CD14-positive monocyte (primary cell): ENCODE data around the gene MIEF1. TPM values are rescaled to one million over a fixed set of nuclear protein-coding genes. Genes with fewer than 3 reads are reported as not detected.

Experiments used
- DNase-seq, 3 donors: peaks; one replicate each; pipeline ENCODE4 v3.0.0-alpha.2; 2011 to 2022
- H2AFZ ChIP-seq: 2 replicates; pipeline ENCODE4 v1.6.0; 2012; ENCODE audit warnings: mild to moderate bottlenecking, low read depth, low read length, inconsistent platforms; ENCODE audit not compliant: insufficient read depth, poor library complexity, severe bottlenecking
- H3K27ac ChIP-seq, 2 donors: 1 replicate in 1 of 2; 2 replicates in 1 of 2; pipeline ENCODE4 v1.5.1; 2012 to 2013; ENCODE audit warnings: low read length in 2 of 2, control low read depth in 1 of 2, inconsistent platforms in 1 of 2, low read depth in 1 of 2, mild to moderate bottlenecking in 1 of 2
- H3K27me3 ChIP-seq, 2 donors: one replicate each; pipeline versions ENCODE4 v1.6.0 to v1.6.1; 2011 to 2013; ENCODE audit warnings: low read length in 2 of 2; ENCODE audit not compliant: control insufficient read depth in 2 of 2, insufficient read depth in 2 of 2
- H3K36me3 ChIP-seq, 2 donors: replicated peaks in 1 of 2; 1 replicate in 1 of 2; 2 replicates in 1 of 2; pipeline versions ENCODE4 v1.5.1 to v1.6.1; 2012 to 2013; ENCODE audit warnings: low read length in 2 of 2, control low read depth in 1 of 2, inconsistent platforms in 1 of 2, mild to moderate bottlenecking in 1 of 2; ENCODE audit not compliant: insufficient read depth in 2 of 2, control insufficient read depth in 1 of 2
- H3K4me1 ChIP-seq, 2 donors: 1 replicate in 1 of 2; 2 replicates in 1 of 2; pipeline versions ENCODE4 v1.5.1 to v1.6.1; 2012 to 2013; ENCODE audit warnings: low read length in 2 of 2, control low read depth in 1 of 2, inconsistent platforms in 1 of 2, mild to moderate bottlenecking in 1 of 2, moderate library complexity in 1 of 2; ENCODE audit not compliant: insufficient read depth in 2 of 2, control insufficient read depth in 1 of 2
- H3K4me2 ChIP-seq: replicated peaks from 2 replicates; pipeline ENCODE3; 2012; ENCODE audit warnings: low read length, moderate library complexity, mild to moderate bottlenecking; ENCODE audit not compliant: poor library complexity, severe bottlenecking; ENCODE audit errors: extremely low read depth
- H3K4me3 ChIP-seq, 3 experiments: fragments of 200-600 bp in 1 of 3; sonication (generic) in 1 of 3; replicated peaks in 1 of 3; 1 replicate in 2 of 3; 2 replicates in 1 of 3; pipeline ENCODE4 v1.5.1; 2011 to 2013; ENCODE audit warnings: low read length in 3 of 3, mild to moderate bottlenecking in 3 of 3, control low read depth in 2 of 3, low read depth in 2 of 3, inconsistent platforms in 1 of 3, moderate library complexity in 1 of 3
- H3K79me2 ChIP-seq: 2 replicates; pipeline ENCODE4 v1.6.0; 2012; ENCODE audit warnings: mild to moderate bottlenecking, control low read depth, inconsistent platforms, low read length, moderate library complexity; ENCODE audit not compliant: insufficient read depth
- H3K9ac ChIP-seq: 2 replicates; pipeline ENCODE4 v1.6.0; 2017; ENCODE audit warnings: low read length, mild to moderate bottlenecking; ENCODE audit not compliant: insufficient read depth, poor library complexity, severe bottlenecking
- H3K9me3 ChIP-seq, 2 donors: replicated peaks in 1 of 2; 1 replicate in 1 of 2; 2 replicates in 1 of 2; pipeline versions ENCODE4 v1.5.1 to v1.6.1; 2012 to 2013; ENCODE audit warnings: low read length in 2 of 2, control low read depth in 1 of 2; ENCODE audit not compliant: control insufficient read depth in 1 of 2, insufficient read depth in 1 of 2
- H4K20me1 ChIP-seq: 2 replicates; pipeline ENCODE4 v1.6.0; 2012; ENCODE audit warnings: mild to moderate bottlenecking, low read length, control low read depth, moderate library complexity; ENCODE audit not compliant: insufficient read depth
- H3K27ac Mint-ChIP-seq, 7 donors: one replicate each; pipeline ENCODE4 v1.8.0; 2020; ENCODE audit warnings: mild to moderate bottlenecking in 7 of 7, mixed read lengths in 7 of 7, moderate library complexity in 6 of 7, inconsistent platforms in 2 of 7
- H3K27me3 Mint-ChIP-seq, 3 donors: one replicate each; pipeline ENCODE4 v1.8.0; 2021 to 2022; ENCODE audit warnings: low read depth in 3 of 3, mild to moderate bottlenecking in 3 of 3, mixed read lengths in 3 of 3, moderate library complexity in 3 of 3, inconsistent platforms in 1 of 3
- H3K36me3 Mint-ChIP-seq, 2 donors: one replicate each; pipeline ENCODE4 v1.8.0; 2020; ENCODE audit warnings: mixed read lengths in 2 of 2, inconsistent platforms in 1 of 2, mild to moderate bottlenecking in 1 of 2
- H3K4me1 Mint-ChIP-seq: one replicate; pipeline ENCODE4 v1.8.0; 2020; ENCODE audit warnings: mild to moderate bottlenecking, mixed read lengths
- H3K4me3 Mint-ChIP-seq, 2 donors: one replicate each; pipeline ENCODE4 v1.8.0; 2020; ENCODE audit warnings: mild to moderate bottlenecking in 2 of 2, mixed read lengths in 2 of 2, moderate library complexity in 1 of 2
- H3K9me3 Mint-ChIP-seq, 7 donors: one replicate each; pipeline ENCODE4 v1.8.0; 2020 to 2022; ENCODE audit warnings: mixed read lengths in 7 of 7, mild to moderate bottlenecking in 6 of 7, moderate library complexity in 6 of 7, inconsistent platforms in 2 of 7
- CTCF ChIP-seq: fragments of 200-600 bp; IDR thresholded peaks from one replicate; pipeline ENCODE4 v1.8.0; 2022; ENCODE audit warnings: antibody characterized with exemption, mild to moderate bottlenecking
- WGBS: methylation state at CpG from one replicate; pipeline ENCODE4 v1.1.5; 2013; ENCODE audit warnings: missing lambda C conversion rate; ENCODE audit not compliant: insufficient coverage; 5-methylcytosine and 5-hydroxymethylcytosine counted together
- intact Hi-C, 2 donors: fragments of 100-400 bp; cut with micrococcal nuclease; formaldehyde crosslinking; loops; one replicate each; pipeline versions ENCODE4 v1.15.0 to v1.15.1; 2023
- polyA plus RNA-seq, 3 donors: library from polyadenylated mRNA; depleted of rRNA in 1 of 3; unstranded in 2 of 3; stranded (reverse) in 1 of 3; fragments of 300-500 nt in 2 of 3; fragments of >200 nt in 1 of 3; fragmentation: Illumina TruSeq in 2 of 3; gene quantifications; 1 replicate in 2 of 3; 2 replicates in 1 of 3; pipeline ENCODE4 v1.2.3, GENCODE V29; 2012 to 2021

MIEF1 gene
- polyA plus RNA-seq, 3 donors, result 9.4 to 14.0 (median 13.3) TPM

GRCh38 chr22:39500101-39500500, 2.0 kb upstream of the MIEF1 start:
- intact Hi-C loops, result no loop called here
- H3K36me3 Mint-ChIP-seq, result peaks cover 11 to 16% of the 10 kb centered on the region in 2 donors
- Histone ChIP-seq H3K79me2 (peaks cover 29% of the 10 kb centered on the region), H3K9me3 (no peaks in the 10 kb centered on the region), H3K36me3 (peaks cover 11 to 15% of the 10 kb centered on the region in 2 donors), H2AFZ (no peak overlapping the region), H4K20me1 (peaks cover 10% of the 10 kb centered on the region), H3K27ac (no peak overlapping the region), H3K4me3 (no peak overlapping the region), H3K27me3 (no peaks in the 10 kb centered on the region), H3K9ac (no peak overlapping the region), H3K4me2 (no peak overlapping the region), H3K4me1 (peaks cover 20 to 40% of the 10 kb centered on the region in 2 donors)
- peaks cover 0 to 5% (median 3%) of the 10 kb centered on the region in 3 donors for H3K27me3 Mint-ChIP-seq
- H3K27ac Mint-ChIP-seq, result peak overlapping the region in 1 of 7 donors; percentile 46
- no peak overlapping the region for H3K4me3 Mint-ChIP-seq
- no peak for DNase-seq
- WGBS, result 100% methylated on average over 1 of the region's 6 CpGs
- peaks cover 34% of the 10 kb centered on the region for H3K4me1 Mint-ChIP-seq
- no peaks in the 10 kb centered on the region for H3K9me3 Mint-ChIP-seq
- TF ChIP-seq CTCF, result no peak

- Histone ChIP-seq H3K4me3 (peak overlapping the region; percentile 8 to 94 (median 59)), H2AFZ (peak overlapping the region; percentile 86), H3K36me3 (peaks cover 27 to 31% of the 10 kb centered on the region in 2 donors), H3K27ac (peak overlapping the region; percentile 26 to 88), H3K9me3 (no peaks in the 10 kb centered on the region), H3K4me1 (peaks cover 15 to 25% of the 10 kb centered on the region in 2 donors), H4K20me1 (peaks cover 25% of the 10 kb centered on the region), H3K9ac (peak overlapping the region; percentile 84), H3K27me3 (no peaks in the 10 kb centered on the region), H3K79me2 (peaks cover 45% of the 10 kb centered on the region), H3K4me2 (peak overlapping the region; percentile 98)
- peaks cover 26 to 32% of the 10 kb centered on the region in 2 donors for H3K36me3 Mint-ChIP-seq
- intact Hi-C loops, result loop anchor here in 1 of 2 donors (2.0 kb wide), 1 partner anchor 19 kb away; the partner anchor contains the start of gene ATF4
- TF ChIP-seq CTCF, result no peak
- H3K4me3 Mint-ChIP-seq, result peak overlapping the region; percentile 93 to 97
- 47% methylated on average over 13 of the region's 13 CpGs for WGBS
- no peaks in the 10 kb centered on the region for H3K9me3 Mint-ChIP-seq
- peak overlapping the region; percentile 79 to 95 (median 92) for H3K27ac Mint-ChIP-seq
- H3K4me1 Mint-ChIP-seq, result peaks cover 29% of the 10 kb centered on the region
- H3K27me3 Mint-ChIP-seq, result peaks cover 0 to 5% (median 3%) of the 10 kb centered on the region in 3 donors
- DNase-seq, result no peak
Measured at GRCh38 chr22:39501644-39502108, 414 bp upstream of the MIEF1 start.
